ENCODE results near the gene INSM1.

INSM1 gene

DNA sequence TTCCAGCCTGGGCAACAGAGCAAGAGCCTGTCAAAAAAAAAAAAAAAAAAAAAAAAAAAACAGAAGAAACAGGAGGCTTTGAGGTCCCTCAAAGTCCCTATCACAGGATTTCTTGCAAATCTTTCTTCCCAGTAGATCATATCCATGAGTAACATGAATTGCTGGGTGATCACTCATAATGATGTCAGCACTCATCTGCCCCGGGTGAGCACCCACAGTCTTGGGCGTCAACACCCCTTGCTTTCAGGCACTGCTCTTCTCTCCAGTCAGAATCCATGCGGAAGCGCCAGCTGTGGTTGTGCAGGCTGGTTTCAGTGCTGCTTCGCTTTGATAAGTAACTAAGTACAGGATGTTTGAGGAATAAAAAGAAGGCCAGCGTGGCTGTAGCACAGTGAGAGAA is 40.2 kb upstream of the INSM1 start:
- H3K27me3 ChIP-seq: no peaks in the 10 kb centered on the region
- DNase-seq: no peak
- no peaks in the 10 kb centered on the region for H3K9me3 ChIP-seq
- no peak overlapping the region for H3K4me3 ChIP-seq (ENCODE audit: low read depth, low read length)
- H3K4me1 ChIP-seq: no peaks in the 10 kb centered on the region
- H3K36me3 ChIP-seq: no peaks in the 10 kb centered on the region
- TF ChIP-seq, protein P1, sequence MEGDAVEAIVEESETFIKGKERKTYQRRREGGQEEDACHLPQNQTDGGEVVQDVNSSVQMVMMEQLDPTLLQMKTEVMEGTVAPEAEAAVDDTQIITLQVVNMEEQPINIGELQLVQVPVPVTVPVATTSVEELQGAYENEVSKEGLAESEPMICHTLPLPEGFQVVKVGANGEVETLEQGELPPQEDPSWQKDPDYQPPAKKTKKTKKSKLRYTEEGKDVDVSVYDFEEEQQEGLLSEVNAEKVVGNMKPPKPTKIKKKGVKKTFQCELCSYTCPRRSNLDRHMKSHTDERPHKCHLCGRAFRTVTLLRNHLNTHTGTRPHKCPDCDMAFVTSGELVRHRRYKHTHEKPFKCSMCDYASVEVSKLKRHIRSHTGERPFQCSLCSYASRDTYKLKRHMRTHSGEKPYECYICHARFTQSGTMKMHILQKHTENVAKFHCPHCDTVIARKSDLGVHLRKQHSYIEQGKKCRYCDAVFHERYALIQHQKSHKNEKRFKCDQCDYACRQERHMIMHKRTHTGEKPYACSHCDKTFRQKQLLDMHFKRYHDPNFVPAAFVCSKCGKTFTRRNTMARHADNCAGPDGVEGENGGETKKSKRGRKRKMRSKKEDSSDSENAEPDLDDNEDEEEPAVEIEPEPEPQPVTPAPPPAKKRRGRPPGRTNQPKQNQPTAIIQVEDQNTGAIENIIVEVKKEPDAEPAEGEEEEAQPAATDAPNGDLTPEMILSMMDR (IDR thresholded peaks at IDR 0.05; ENCODE audit: low read depth, low read length): no peak

DNA sequence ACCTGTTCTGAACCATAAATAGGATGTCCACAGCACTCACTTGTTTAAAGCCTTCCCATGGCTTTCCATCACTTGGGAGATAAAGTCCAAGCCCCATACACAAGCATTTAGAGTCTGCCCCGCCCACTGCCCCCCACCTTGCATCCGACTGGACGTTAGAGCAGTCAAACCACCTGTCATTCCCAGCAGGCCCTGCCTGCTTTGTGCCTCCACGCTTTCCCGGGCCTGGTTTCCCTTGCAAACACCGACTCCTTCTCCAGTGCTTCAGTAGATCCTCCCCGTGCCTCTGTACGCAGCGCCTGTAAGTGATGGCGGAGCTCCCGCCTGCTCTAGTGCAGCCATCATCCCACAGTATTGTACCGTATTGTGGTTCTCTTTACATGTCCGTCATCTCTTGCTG is 38.3 kb upstream of the INSM1 start:
- no peaks in the 10 kb centered on the region for H3K36me3 ChIP-seq
- TF ChIP-seq, protein P1 (IDR thresholded peaks at IDR 0.05; ENCODE audit: low read depth, low read length): no peak
- H3K4me3 ChIP-seq (ENCODE audit: low read depth, low read length): no peak overlapping the region
- no peak for DNase-seq
- no peaks in the 10 kb centered on the region for H3K9me3 ChIP-seq
- H3K4me1 ChIP-seq: no peaks in the 10 kb centered on the region
- no peaks in the 10 kb centered on the region for H3K27me3 ChIP-seq

DNA sequence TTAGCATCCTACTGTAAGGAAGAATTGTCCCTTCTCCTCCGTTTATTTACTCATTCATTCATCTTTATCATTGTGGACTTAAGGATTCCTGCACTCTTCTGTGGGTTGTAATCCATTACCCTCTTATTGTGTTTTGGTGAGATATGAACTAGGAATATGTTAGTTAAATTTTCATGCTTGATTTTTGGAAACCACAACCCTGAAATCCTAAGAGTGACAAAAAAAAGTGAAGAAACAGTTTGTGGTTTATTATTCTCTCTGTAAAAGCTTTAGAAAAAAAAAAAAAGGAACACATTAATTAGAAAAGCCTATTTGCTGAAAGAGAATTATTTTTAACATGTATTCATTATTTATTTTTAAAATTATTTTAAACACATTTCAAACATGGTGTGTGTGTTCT is 36.7 kb upstream of the INSM1 start:
- no peaks in the 10 kb centered on the region for H3K9me3 ChIP-seq
- no peaks in the 10 kb centered on the region for H3K4me1 ChIP-seq
- TF ChIP-seq, protein P1 (IDR thresholded peaks at IDR 0.05; ENCODE audit: low read depth, low read length): no peak
- no peaks in the 10 kb centered on the region for H3K36me3 ChIP-seq
- H3K27me3 ChIP-seq: no peaks in the 10 kb centered on the region
- no peak for DNase-seq
- H3K4me3 ChIP-seq (ENCODE audit: low read depth, low read length): no peak overlapping the region

DNA sequence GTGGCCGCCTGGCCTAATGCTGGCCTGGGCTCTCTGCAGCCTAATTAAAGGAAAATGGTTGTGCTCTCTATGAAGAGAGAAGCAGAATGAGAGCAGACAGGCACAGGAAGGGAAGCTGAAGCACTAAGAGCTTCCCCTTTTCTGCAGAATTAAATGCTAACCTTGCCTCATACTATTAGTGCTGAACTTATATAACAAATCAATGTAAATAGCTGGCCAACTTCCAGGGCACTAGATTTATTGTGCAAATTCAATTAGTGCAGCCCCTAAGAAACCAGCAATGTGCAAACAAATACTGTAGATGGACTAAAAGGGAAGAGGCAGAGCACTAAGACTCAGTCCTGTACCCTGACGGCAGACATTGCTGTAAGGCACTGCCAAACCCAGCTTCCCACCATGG is 36.1 kb upstream of the INSM1 start:
- Histone ChIP-seq H3K27me3 (no peaks in the 10 kb centered on the region), H3K9me3 (no peaks in the 10 kb centered on the region), H3K4me3 (ENCODE audit: low read depth, low read length) (no peak overlapping the region), H3K36me3 (no peaks in the 10 kb centered on the region), H3K4me1 (no peaks in the 10 kb centered on the region)
- TF ChIP-seq, protein P1 (IDR thresholded peaks at IDR 0.05; ENCODE audit: low read depth, low read length): no peak
- no peak for DNase-seq

DNA sequence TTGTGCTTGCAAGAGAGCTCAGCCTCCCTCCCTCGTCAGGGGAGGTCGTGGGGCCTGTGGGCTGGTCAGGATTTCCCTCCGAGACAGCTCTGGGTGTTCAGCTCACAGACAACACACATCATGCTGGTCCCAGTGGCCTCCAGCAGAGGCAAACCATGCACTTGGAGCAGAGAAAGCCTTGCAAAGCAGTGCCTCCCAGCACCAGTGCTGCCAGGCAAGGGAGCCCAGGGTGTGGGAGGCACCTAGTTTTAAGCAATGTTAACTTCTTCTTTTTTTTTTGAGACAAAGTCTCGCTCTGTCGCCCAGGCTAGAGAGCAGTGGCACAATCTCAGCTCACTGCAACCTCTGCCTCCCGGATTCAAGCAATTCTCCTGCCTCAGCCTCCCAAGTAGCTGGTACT is 34.0 kb upstream of the INSM1 start:
- no peak for DNase-seq
- TF ChIP-seq, protein P1 (IDR thresholded peaks at IDR 0.05; ENCODE audit: low read depth, low read length): no peak
- Histone ChIP-seq H3K27me3 (no peaks in the 10 kb centered on the region; the same call in 1 of the 2 replicates), H3K36me3 (no peaks in the 10 kb centered on the region), H3K9me3 (no peaks in the 10 kb centered on the region), H3K4me3 (ENCODE audit: low read depth, low read length) (no peak overlapping the region), H3K4me1 (no peaks in the 10 kb centered on the region)

GRCh38 chr20:20334489-20334888 is 33.4 kb upstream of the INSM1 start:
- H3K27me3 ChIP-seq: no peaks in the 10 kb centered on the region; the same call in 1 of the 2 replicates
- no peaks in the 10 kb centered on the region for H3K9me3 ChIP-seq
- H3K4me3 ChIP-seq (ENCODE audit: low read depth, low read length): no peak overlapping the region
- H3K36me3 ChIP-seq: no peaks in the 10 kb centered on the region
- TF ChIP-seq, protein P1 (IDR thresholded peaks at IDR 0.05; ENCODE audit: low read depth, low read length): no peak
- no peaks in the 10 kb centered on the region for H3K4me1 ChIP-seq
- no peak for DNase-seq

All from BE2C (cell line).